ENCODE measurements around the gene FBXW7.

- TF ChIP-seq, protein P1, sequence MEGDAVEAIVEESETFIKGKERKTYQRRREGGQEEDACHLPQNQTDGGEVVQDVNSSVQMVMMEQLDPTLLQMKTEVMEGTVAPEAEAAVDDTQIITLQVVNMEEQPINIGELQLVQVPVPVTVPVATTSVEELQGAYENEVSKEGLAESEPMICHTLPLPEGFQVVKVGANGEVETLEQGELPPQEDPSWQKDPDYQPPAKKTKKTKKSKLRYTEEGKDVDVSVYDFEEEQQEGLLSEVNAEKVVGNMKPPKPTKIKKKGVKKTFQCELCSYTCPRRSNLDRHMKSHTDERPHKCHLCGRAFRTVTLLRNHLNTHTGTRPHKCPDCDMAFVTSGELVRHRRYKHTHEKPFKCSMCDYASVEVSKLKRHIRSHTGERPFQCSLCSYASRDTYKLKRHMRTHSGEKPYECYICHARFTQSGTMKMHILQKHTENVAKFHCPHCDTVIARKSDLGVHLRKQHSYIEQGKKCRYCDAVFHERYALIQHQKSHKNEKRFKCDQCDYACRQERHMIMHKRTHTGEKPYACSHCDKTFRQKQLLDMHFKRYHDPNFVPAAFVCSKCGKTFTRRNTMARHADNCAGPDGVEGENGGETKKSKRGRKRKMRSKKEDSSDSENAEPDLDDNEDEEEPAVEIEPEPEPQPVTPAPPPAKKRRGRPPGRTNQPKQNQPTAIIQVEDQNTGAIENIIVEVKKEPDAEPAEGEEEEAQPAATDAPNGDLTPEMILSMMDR (conservative IDR thresholded peaks at IDR 0.05 in 1 of 2, IDR thresholded peaks at IDR 0.05 in 1 of 2; ENCODE audit: extremely low read depth in 1 of 2, insufficient read depth in 1 of 2, low read depth in 1 of 2, low read length in 2 of 2): no peak
- no peak for TF ChIP-seq EZH2 (IDR thresholded peaks at IDR 0.05; ENCODE audit: borderline replicate concordance, low read length)
These were observed 35.4 kb upstream of the FBXW7 start for GRCh38 chr4:152571296-152571695.
